Sciatic nerve (tissue), 2 donors: ENCODE measurements around the gene ISOC1. TPM values are rescaled to one million over a fixed set of nuclear protein-coding genes. Genes with fewer than 3 reads are reported as not detected.

Experiments
- ATAC-seq: fragments of 200-7000 bp; cut with Tn5 transposase; one replicate; pipeline ENCODE4 v1.9.1; 2020; ENCODE audit warnings: mild to moderate bottlenecking, moderate library complexity
- DNase-seq: peaks from one replicate; pipeline ENCODE4 v3.0.0-alpha.2; 2020; ENCODE audit warnings: low spot score
- intact Hi-C: fragments of 100-400 bp; cut with DNase I; formaldehyde crosslinking; loops from one replicate; pipeline ENCODE4 v1.14.2; 2022
- total RNA-seq: library from RNA; stranded (reverse); fragmentation: NEBNext Ultra II Directional; extraction: Animal tissue kit (Norgen Biotek cat#: 25700); gene quantifications from one replicate; pipeline ENCODE4 v1.2.1, GENCODE V29; 2021
- donor health status: DM: no; HTN: no; CAD: no.
- donor health status: DM: no; HTN: no; CAD: no.

The ISOC1 gene
- total RNA-seq, 1 donor from 2014 or later, result 20.1 TPM

GRCh38 chr5:129082225-129083136 is 12.1 kb upstream of the ISOC1 start:
- intact Hi-C loops, result no loop called here
- ATAC-seq, result no peak

DNA sequence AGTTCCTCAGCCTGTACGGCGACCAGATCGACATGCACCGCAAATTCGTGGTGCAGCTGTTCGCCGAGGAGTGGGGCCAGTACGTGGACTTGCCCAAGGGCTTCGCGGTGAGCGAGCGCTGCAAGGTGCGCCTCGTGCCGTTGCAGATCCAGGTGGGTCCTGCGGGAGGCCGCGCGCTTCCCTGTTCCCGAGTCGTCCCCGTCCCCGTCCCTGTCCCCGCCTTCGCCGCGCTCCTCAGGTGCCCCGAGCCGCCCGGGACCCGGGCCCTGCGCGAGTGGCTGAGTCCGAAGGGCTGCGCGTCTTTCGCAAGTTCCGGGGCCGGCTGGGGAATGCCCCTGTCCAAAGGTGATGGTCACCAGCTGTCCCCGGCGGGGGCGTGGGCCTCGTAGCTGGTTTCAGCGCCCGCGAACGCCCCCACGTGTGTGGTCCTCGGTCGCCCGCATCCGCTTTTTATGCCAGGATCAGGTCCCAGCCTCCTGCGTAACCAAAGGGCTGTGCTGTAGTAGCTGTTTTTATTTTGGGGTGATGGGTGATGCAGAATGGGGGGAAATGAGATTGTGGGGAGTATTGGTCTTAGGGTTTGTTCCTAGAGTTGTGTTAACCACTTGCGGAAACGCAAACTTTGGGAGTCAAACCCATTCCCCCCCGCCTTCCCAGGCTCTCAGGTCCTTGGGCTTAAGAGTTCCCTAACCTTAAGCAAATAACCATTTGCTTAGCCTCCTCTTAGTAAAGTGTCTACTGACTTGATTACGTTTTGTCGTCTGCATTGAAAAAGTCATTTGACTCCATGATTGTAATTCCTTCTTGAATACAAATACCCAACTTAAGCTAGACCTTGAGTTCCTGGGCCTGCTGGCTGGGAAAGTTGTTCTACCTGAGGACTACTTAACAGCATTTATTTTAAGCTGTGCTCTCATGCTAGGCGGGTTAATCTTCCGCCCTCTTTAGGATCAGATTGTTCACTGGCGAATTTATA is 663 bp downstream of the ISOC1 start:
- intact Hi-C loops, result no loop called here
- ATAC-seq, result peak; percentile 62
- DNase-seq, result peak; percentile 79

More at GRCh38 chr5:129082225-129083136, 12.1 kb upstream of the ISOC1 start:
- no peak for DNase-seq

GRCh38 chr5:129096382-129096991 is 1.9 kb downstream of the ISOC1 start:
- DNase-seq (no peak), ATAC-seq (no peak)
- intact Hi-C loops, result no loop called here

DNA sequence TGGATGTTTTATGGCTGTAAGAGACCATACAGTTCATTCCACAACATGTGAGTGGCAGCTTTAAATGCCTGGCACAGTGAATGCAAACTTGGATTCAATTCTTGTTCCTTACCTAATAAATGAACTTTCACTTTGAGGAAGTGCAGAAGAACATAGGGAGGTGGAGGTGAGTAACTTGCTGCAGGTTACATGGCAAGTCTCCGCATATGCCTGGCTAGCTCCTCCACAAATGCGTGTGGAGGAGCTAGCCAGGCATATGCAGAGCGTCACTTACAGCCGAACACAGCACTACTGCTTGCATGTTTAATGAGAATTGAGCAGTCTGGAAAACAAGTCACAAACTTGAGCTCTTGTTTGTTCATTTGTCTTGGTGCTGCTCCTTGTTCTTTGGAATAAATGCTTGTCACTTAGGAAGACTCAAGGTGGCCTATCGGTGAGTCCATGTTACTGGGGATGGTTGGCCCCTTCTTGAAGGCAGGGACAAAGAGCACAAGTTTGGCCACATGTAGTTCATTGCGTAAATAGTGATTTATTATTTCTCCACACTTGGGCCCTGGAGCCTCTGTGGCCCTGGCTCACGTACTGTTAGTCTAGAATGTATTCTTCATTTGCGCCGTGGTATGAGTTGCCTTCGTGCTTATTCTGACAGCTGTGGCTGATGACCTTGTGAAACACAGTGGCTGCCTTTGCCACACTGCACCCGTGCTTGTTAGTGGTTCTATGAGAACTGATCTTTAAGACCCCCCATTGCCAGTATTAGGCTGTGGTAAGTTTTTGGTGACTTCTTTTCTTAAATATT is 3.1 kb downstream of the ISOC1 start:
- intact Hi-C loops, result no loop called here

GRCh38 chr5:129098488-129099183 is 4.1 kb downstream of the ISOC1 start:
- intact Hi-C loops, result no loop called here
- DNase-seq (no peak), ATAC-seq (no peak)

More for the DNA sequence above, 3.1 kb downstream of the ISOC1 start:
- no peak for ATAC-seq
- DNase-seq, result no peak

- DNase-seq (no peak), ATAC-seq (no peak)
- intact Hi-C loops, result no loop called here
These were observed 4.6 kb downstream of the ISOC1 start for GRCh38 chr5:129099184-129099569.

DNA sequence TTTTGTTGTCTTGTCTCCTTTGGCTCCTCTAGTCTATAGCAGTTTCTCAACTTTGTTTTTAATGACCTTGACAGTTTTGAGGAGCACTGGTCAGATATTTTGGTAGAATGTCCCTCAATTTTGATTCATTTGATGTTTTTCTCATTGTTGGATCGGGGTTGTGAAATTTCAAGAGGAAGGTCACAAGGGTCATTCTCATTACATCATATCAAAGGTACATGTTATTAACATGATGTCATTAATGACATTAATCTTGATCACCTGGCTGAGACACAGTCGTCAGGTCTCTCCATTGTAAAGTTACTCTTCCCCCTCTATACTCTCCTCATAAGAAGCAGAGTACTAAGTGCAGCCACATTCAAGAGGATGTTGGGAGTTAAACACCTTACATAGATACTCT is 7.2 kb downstream of the ISOC1 start:
- DNase-seq (no peak), ATAC-seq (no peak)
- intact Hi-C loops, result no loop called here

DNA sequence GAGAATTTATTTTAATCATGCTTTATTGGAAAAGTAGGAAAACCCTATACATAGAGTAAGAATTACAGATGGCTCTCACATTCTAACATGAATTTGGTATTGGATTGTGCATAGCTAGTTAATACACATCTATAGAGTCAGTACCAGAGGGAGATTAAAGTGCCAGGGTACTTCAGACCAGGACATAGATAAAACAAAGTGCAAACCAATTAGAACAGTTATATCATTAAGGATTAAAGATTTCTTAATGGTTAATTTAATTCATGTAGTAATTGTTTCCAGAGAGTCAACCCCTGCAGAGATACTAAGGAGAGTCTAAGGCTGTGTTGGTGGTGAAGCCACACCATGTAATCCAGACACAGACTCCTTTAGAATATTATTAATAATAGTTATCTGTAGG is 8.8 kb downstream of the ISOC1 start:
- ATAC-seq (no peak), DNase-seq (no peak)
- intact Hi-C loops, result no loop called here

- intact Hi-C loops, result no loop called here
- DNase-seq, result no peak
- ATAC-seq, result no peak
These were observed 10.4 kb downstream of the ISOC1 start for GRCh38 chr5:129104915-129105455.

DNA sequence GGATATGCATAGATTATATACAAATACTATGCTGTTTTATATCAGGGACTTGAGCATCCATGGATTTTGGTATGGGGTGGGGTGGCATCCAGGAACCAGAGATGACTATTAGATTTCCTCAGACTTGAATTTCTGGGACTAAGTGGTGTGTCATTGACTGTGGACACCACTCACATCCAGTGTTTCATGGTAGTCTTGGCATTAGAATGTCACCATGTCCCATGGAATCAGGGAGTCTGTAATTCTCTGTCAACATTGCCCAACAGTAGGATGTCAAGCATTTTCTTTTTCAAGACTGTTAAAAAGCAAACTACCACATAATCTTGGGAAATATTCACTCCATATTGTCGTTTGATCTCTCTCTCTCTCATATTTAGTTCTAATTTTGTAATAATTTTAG is 13.1 kb downstream of the ISOC1 start:
- DNase-seq (no peak), ATAC-seq (no peak)
- intact Hi-C loops, result no loop called here

GRCh38 chr5:129110742-129111141 is 16.2 kb downstream of the ISOC1 start:
- DNase-seq (no peak), ATAC-seq (no peak)
- intact Hi-C loops, result no loop called here

DNA sequence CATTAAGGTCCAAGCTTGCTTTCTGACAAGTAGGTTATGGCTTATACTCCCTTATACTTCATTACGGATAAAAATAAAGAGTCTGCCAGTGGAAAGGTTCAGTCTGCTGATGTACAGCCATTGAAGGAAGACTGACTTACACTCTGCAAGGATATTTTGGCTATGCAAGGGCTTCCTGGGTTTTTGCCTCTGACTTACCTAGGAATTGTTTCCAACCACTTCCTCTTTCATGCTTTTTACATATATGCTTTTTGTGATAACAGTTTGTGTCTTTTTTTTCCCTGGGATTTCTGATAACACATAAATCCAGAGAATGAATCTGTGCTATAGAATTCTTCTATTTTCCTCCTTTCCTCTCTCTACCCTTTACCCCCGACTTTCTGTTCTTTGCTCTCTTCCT is 16.8 kb downstream of the ISOC1 start:
- ATAC-seq (no peak), DNase-seq (no peak)
- intact Hi-C loops, result no loop called here

GRCh38 chr5:129112295-129112694 is 17.7 kb downstream of the ISOC1 start:
- no peak for DNase-seq
- intact Hi-C loops, result no loop called here
- ATAC-seq, result no peak

GRCh38 chr5:129113867-129114266 is 19.3 kb downstream of the ISOC1 start:
- intact Hi-C loops, result no loop called here
- DNase-seq (no peak), ATAC-seq (no peak)

DNA sequence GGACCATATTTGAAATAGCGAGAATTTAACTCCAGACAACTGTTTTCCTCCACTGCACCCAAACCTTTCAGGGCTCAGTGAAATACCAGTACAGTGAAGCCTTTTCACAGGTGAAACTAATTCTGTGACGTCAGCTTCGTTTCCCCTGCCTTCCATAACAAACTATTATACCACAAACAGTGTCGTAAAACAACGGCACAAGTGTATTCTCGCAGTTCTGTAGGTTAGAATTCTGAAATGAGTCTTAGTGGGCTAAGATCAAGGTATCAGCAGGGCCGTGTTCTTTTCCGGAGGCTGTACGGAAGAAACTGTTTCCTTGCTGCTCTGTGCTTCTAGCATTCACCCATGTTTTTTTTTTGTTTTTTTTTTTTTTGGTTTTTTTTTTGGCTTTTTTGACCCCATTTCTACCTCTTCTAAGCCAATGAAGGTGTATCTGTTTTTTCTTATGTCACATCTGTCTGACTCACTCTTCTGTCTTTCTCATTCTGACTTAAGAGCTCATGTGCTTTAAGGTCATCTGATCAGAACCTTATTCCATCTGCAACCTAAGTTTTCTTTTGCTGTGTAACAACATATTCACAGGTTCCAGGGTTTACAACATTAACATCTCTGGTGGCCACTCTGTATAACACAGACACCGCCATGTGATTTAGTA is 20.1 kb downstream of the ISOC1 start:
- DNase-seq (no peak), ATAC-seq (no peak)
- intact Hi-C loops, result no loop called here

GRCh38 chr5:129115680-129116079 is 21.1 kb downstream of the ISOC1 start:
- DNase-seq (no peak), ATAC-seq (no peak)
- intact Hi-C loops, result no loop called here

DNA sequence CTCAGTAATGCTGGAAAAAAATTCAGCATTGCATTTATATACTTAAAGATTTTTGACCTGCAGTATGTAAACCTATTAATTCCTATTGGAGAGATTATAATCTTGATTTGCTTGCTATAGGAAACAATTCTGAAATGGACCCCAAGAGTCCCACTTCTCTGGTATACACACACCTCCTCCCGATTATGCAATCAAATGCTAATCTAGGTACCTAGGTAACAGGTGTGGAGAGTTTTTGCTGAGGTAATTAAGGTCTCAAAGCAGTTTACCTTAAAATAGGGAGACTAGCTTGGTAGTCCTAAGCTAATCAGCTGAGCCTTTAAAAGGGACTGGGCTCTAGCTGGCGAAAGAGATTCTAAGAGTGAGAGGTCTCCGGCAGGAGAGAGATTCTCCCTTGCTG is 22.2 kb downstream of the ISOC1 start:
- intact Hi-C loops, result no loop called here
- ATAC-seq (no peak), DNase-seq (no peak)
